ENCODE measurements around the gene PRAME.

DNA sequence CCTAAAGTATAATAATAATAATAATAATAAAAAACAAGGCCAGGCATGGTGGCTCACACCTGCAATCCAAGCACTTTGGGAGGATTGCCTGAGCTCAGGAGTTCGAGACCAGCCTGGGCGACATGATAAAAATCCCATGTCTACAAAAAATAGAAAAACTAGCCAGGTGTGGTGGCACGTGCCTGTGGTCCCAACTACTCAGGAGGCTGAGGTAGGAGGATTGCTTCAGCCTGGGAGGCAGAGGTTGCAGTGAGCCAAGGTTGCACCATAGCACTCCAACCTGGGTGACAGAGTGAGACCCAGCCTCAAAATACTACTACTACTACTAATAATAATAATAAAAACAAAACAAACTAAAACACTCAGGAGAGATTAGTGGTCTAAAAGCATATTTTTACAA lies 23.4 kb downstream of the PRAME start:
- TF ChIP-seq CTCF (IDR thresholded peaks at IDR 0.05): no peak
- TF ChIP-seq POLR2A (IDR thresholded peaks at IDR 0.05): no peak

Data from breast epithelium (tissue), 3 donors.